Measurements from ENCODE around the gene EML5.

- TF ChIP-seq CTCF (tag by site-specific recombination; IDR thresholded peaks at IDR 0.05), result no peak
- no peak for TF ChIP-seq MZF1 (tag by site-specific recombination; IDR thresholded peaks at IDR 0.05; ENCODE audit: borderline replicate concordance)
- TF ChIP-seq ZNF76 (tag by site-specific recombination; IDR thresholded peaks at IDR 0.05; ENCODE audit: borderline replicate concordance, low read depth), result no peak
- no peak for TF ChIP-seq KLF17 (tag by site-specific recombination; IDR thresholded peaks at IDR 0.05)
- no peak for TF ChIP-seq ZNF292 (tag by site-specific recombination; IDR thresholded peaks at IDR 0.05; ENCODE audit: borderline replicate concordance, low read depth)
- TF ChIP-seq SETDB1 (IDR thresholded peaks at IDR 0.05; ENCODE audit: insufficient read length, low read length), result no peak
- TF ChIP-seq ZNF174 (tag by site-specific recombination; IDR thresholded peaks at IDR 0.05), result no peak
- TF ChIP-seq HOXC10 (CRISPR knock-in tag; IDR thresholded peaks at IDR 0.05), result no peak
- no peak for TF ChIP-seq TSHZ1 (tag by site-specific recombination; IDR thresholded peaks at IDR 0.05; ENCODE audit: borderline replicate concordance)
- no peak for TF ChIP-seq ZBTB49 (tag by site-specific recombination; IDR thresholded peaks at IDR 0.05; ENCODE audit: low read depth)
- no peak for TF ChIP-seq ZNF776 (tag by site-specific recombination; IDR thresholded peaks at IDR 0.05; ENCODE audit: borderline replicate concordance)
- no peak for TF ChIP-seq ZBTB20 (tag by site-specific recombination; IDR thresholded peaks at IDR 0.05)
- no peak for TF ChIP-seq ZFP3 (tag by site-specific recombination; IDR thresholded peaks at IDR 0.05; ENCODE audit: low read depth)
Measured at GRCh38 chr14:88733121-88733520, 59.6 kb downstream of the EML5 start.

Measured in HEK293 (cell line).